B cell (primary cell): ENCODE data around the gene TMEM86A. TPM values are rescaled to one million over a fixed set of nuclear protein-coding genes. Genes with fewer than 3 reads are reported as not detected.
A peak's percentile ranks its signal among the peaks of the same experiment; 100 is the strongest.
"Not testable (repeated sequence)": the region's sequence is repeated elsewhere in the genome, so short reads cannot be mapped to it uniquely, and the experiment has no call there.

Experiments
- ATAC-seq: fragments of 200-7000 bp; cut with Tn5 transposase; one replicate; pipeline ENCODE4 v1.10.0; 2021; ENCODE audit warnings: low read depth, mild to moderate bottlenecking, moderate number of reproducible peaks, moderate library complexity
- CTCF ChIA-PET: fragments of 350-600 bp; sonication (Branson Sonifier 250); formaldehyde crosslinking; loops from one replicate; lab custom pipeline; 2021; ENCODE audit warnings: antibody characterized with exemption, inconsistent platforms; lab: Charles Lee
- POLR2A ChIA-PET: fragments of 350-600 bp; sonication (Branson Sonifier 250); formaldehyde crosslinking; loops from one replicate; lab custom pipeline; 2021; ENCODE audit warnings: antibody characterized with exemption; lab: Charles Lee
- DNase-seq: peaks from one replicate; pipeline ENCODE4 v3.0.0; 2013
- H2AFZ ChIP-seq: 2 replicates; pipeline ENCODE4 v1.6.1; 2012; ENCODE audit warnings: mild to moderate bottlenecking, low read depth, low read length; ENCODE audit not compliant: insufficient read depth, poor library complexity, severe bottlenecking
- H3K27ac ChIP-seq, 2 donors: 1 replicate in 1 of 2; 2 replicates in 1 of 2; pipeline ENCODE4 v1.5.1; 2012 to 2013; ENCODE audit warnings: low read length in 2 of 2, mild to moderate bottlenecking in 2 of 2, moderate library complexity in 1 of 2
- H3K27me3 ChIP-seq, 4 experiments: fragments of 200-600 bp in 1 of 4; sonication (generic) in 1 of 4; replicated peaks in 1 of 4; 1 replicate in 2 of 4; 2 replicates in 2 of 4; pipeline versions ENCODE4 v1.6.1 to v1.7.0; 2013 to 2016; ENCODE audit warnings: low read length in 3 of 4, mild to moderate bottlenecking in 2 of 4, mixed read lengths in 1 of 4, moderate library complexity in 1 of 4; ENCODE audit not compliant: insufficient read depth in 4 of 4, control insufficient read depth in 3 of 4; ENCODE audit errors: control extremely low read depth in 1 of 4
- H3K36me3 ChIP-seq, 2 experiments: replicated peaks in 1 of 2; 1 replicate in 1 of 2; 2 replicates in 1 of 2; pipeline versions ENCODE4 v1.6.1 to v1.7.1; 2013; ENCODE audit warnings: low read length in 1 of 2; ENCODE audit not compliant: insufficient read depth in 2 of 2, control insufficient read depth in 1 of 2; ENCODE audit errors: control extremely low read depth in 1 of 2, extremely low read depth in 1 of 2
- H3K4me1 ChIP-seq, 2 donors: fragments of 200-600 bp in 1 of 2; sonication (generic) in 1 of 2; 1 replicate in 1 of 2; 2 replicates in 1 of 2; pipeline versions ENCODE4 v1.5.1 to v1.6.1; 2013 to 2017; ENCODE audit warnings: low read length in 2 of 2; ENCODE audit not compliant: control insufficient read depth in 2 of 2, insufficient read depth in 2 of 2
- H3K4me2 ChIP-seq: replicated peaks from 2 replicates; pipeline ENCODE3; 2012; ENCODE audit warnings: mild to moderate bottlenecking, low read depth, low read length; ENCODE audit not compliant: poor library complexity, severe bottlenecking
- H3K4me3 ChIP-seq, 5 experiments: fragments of 200-600 bp in 1 of 5; sonication (generic) in 1 of 5; 1 replicate in 3 of 5; 2 replicates in 2 of 5; pipeline versions ENCODE4 v1.5.1 to v1.7.0; 2011 to 2016; ENCODE audit warnings: low read length in 4 of 5, mild to moderate bottlenecking in 4 of 5, low read depth in 2 of 5, control low read depth in 1 of 5, moderate library complexity in 1 of 5; ENCODE audit not compliant: insufficient read depth in 1 of 5; ENCODE audit errors: control extremely low read depth in 1 of 5, extremely low read depth in 1 of 5
- H3K79me2 ChIP-seq: fragments of 200-600 bp; sonication (generic); one replicate; pipeline ENCODE4 v1.6.0; 2016; ENCODE audit warnings: low read length; ENCODE audit not compliant: control insufficient read depth, insufficient read depth
- H3K9ac ChIP-seq: fragments of 200-600 bp; sonication (generic); 2 replicates; pipeline ENCODE4 v1.6.1; 2017; ENCODE audit warnings: mild to moderate bottlenecking, low read length, moderate library complexity
- H3K9me3 ChIP-seq, 3 donors: one replicate each; pipeline versions ENCODE4 v1.6.1 to v1.7.1; 2013; ENCODE audit warnings: low read length in 2 of 3; ENCODE audit not compliant: control insufficient read depth in 2 of 3, insufficient read depth in 1 of 3; ENCODE audit errors: control extremely low read depth in 1 of 3
- H4K20me1 ChIP-seq: 2 replicates; pipeline ENCODE4 v1.6.0; 2012; ENCODE audit warnings: mild to moderate bottlenecking, low read length; ENCODE audit not compliant: insufficient read depth, control insufficient read depth, poor library complexity, severe bottlenecking
- H3K27ac Mint-ChIP-seq: one replicate; pipeline ENCODE4 v1.8.0; 2021; ENCODE audit warnings: mixed read lengths
- H3K27me3 Mint-ChIP-seq: one replicate; pipeline ENCODE4 v1.8.0; 2021; ENCODE audit warnings: mixed read lengths
- H3K4me1 Mint-ChIP-seq: one replicate; pipeline ENCODE4 v1.8.0; 2021; ENCODE audit warnings: mixed read lengths
- H3K4me3 Mint-ChIP-seq: one replicate; pipeline ENCODE4 v1.8.0; 2021; ENCODE audit warnings: mixed read lengths
- H3K9me3 Mint-ChIP-seq: one replicate; pipeline ENCODE4 v1.8.0; 2022; ENCODE audit warnings: mixed read lengths; ENCODE audit not compliant: insufficient read depth
- EZH2 ChIP-seq: IDR thresholded peaks from 2 replicates; pipeline ENCODE4 v1.6.1; 2012; ENCODE audit warnings: borderline replicate concordance, low read depth, mild to moderate bottlenecking, moderate library complexity, low read length; ENCODE audit not compliant: insufficient read depth, poor library complexity, severe bottlenecking
- WGBS: methylation state at CpG from one replicate; pipeline ENCODE4 v1.1.5; 2013; ENCODE audit warnings: missing lambda C conversion rate; ENCODE audit not compliant: insufficient coverage; 5-methylcytosine and 5-hydroxymethylcytosine counted together
- intact Hi-C: fragments of 100-400 bp; cut with micrococcal nuclease; formaldehyde crosslinking; loops from one replicate; pipeline ENCODE4 v1.10.0; 2022
- polyA plus RNA-seq: library from polyadenylated mRNA; depleted of rRNA; stranded (reverse); fragments of >200 nt; gene quantifications from 2 replicates; pipeline ENCODE4 v1.2.3, GENCODE V29; 2012
- total RNA-seq, 2 donors: library from RNA; stranded (reverse); fragments of 120-200 nt in 1 of 2; gene quantifications; 1 replicate in 1 of 2; 2 replicates in 1 of 2; pipeline versions ENCODE4 v1.2.3 to v1.2.4, GENCODE V29; 2013 to 2022
- TF ChIP-seq, protein P1 (sequence below): fragments of 200-600 bp; IDR thresholded peaks from one replicate; pipeline ENCODE4 v1.8.0; 2022; ENCODE audit warnings: antibody characterized with exemption, mild to moderate bottlenecking

The TMEM86A gene
- total and polyA plus RNA-seq, 2 donors (not counting 1 experiment from before 2014, with no cell fraction given) = 0.40 to 1.1 TPM

- H4K20me1 ChIP-seq = no peaks in the 10 kb centered on the region
- intact Hi-C loops = no loop called here
- ATAC-seq = no peak
- peaks cover 22% of the 10 kb centered on the region for H3K27me3 Mint-ChIP-seq
- no peaks in the 10 kb centered on the region for H3K79me2 ChIP-seq
- no peak overlapping the region for H3K27ac Mint-ChIP-seq
- ChIA-PET CTCF (no interaction called here), POLR2A (no interaction called here)
- no peaks in the 10 kb centered on the region for H3K9me3 ChIP-seq
- no peak overlapping the region for H3K27ac ChIP-seq
- no peak for TF ChIP-seq EZH2
- TF ChIP-seq, protein P1, sequence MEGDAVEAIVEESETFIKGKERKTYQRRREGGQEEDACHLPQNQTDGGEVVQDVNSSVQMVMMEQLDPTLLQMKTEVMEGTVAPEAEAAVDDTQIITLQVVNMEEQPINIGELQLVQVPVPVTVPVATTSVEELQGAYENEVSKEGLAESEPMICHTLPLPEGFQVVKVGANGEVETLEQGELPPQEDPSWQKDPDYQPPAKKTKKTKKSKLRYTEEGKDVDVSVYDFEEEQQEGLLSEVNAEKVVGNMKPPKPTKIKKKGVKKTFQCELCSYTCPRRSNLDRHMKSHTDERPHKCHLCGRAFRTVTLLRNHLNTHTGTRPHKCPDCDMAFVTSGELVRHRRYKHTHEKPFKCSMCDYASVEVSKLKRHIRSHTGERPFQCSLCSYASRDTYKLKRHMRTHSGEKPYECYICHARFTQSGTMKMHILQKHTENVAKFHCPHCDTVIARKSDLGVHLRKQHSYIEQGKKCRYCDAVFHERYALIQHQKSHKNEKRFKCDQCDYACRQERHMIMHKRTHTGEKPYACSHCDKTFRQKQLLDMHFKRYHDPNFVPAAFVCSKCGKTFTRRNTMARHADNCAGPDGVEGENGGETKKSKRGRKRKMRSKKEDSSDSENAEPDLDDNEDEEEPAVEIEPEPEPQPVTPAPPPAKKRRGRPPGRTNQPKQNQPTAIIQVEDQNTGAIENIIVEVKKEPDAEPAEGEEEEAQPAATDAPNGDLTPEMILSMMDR = no peak
- no peaks in the 10 kb centered on the region for H3K4me1 ChIP-seq
- no peaks in the 10 kb centered on the region for H3K36me3 ChIP-seq
- H3K9me3 Mint-ChIP-seq = no peaks in the 10 kb centered on the region
- no peak for DNase-seq
- no peak overlapping the region for H3K4me2 ChIP-seq
- H2AFZ ChIP-seq = no peak overlapping the region
- H3K27me3 ChIP-seq = no peaks in the 10 kb centered on the region
- no peak overlapping the region for H3K9ac ChIP-seq
- H3K4me3 Mint-ChIP-seq = no peak overlapping the region
- no peak overlapping the region for H3K4me3 ChIP-seq
- peaks cover 2% of the 10 kb centered on the region for H3K4me1 Mint-ChIP-seq
- 86% methylated on average over 2 of the region's 2 CpGs for WGBS
Observed at GRCh38 chr11:18671246-18671645, 27.3 kb upstream of the TMEM86A start.

DNA sequence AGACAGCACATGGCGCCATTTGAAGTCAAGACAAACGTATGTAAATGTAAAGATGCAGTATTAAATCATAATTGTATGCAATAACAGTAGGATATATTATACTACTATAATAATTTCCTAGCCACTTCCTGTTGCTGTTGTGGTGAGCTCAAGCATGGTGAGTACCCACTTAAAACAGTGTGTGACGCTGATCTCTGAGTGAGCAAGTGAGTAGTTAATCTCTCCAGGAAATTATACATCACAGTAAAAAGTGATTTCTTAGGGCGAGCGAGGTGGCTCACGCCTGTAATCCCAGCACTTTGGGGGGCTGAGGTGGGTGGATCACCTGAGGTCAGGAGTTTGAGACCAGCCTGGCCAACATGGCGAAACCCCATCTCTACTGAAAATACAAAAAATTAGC lies 26.4 kb upstream of the TMEM86A start:
- peaks cover 18% of the 10 kb centered on the region for H3K27me3 Mint-ChIP-seq
- H3K9me3 ChIP-seq, H3K79me2 ChIP-seq, POLR2A ChIA-PET, H3K27ac ChIP-seq, H3K36me3 ChIP-seq, H4K20me1 ChIP-seq, intact Hi-C loops, H3K9ac ChIP-seq, H3K4me1 ChIP-seq, CTCF ChIA-PET, ATAC-seq, H3K4me2 ChIP-seq, H3K4me3 Mint-ChIP-seq, H3K27ac Mint-ChIP-seq, H3K9me3 Mint-ChIP-seq, H3K4me3 ChIP-seq, H3K27me3 ChIP-seq, DNase-seq, H3K4me1 Mint-ChIP-seq: not testable (repeated sequence)
- peak overlapping the region; percentile 22 for H2AFZ ChIP-seq
- WGBS = 80% methylated on average over 1 of the region's 7 CpGs
